Measurements from ENCODE around the gene ASTN2.
A peak's percentile ranks its signal among the peaks of the same experiment; 100 is the strongest.

Gene ASTN2

GRCh38 chr9:116452634-116453033, 962.2 kb downstream of the ASTN2 start:
- DNase-seq (ENCODE audit: low spot score), result no peak

DNA sequence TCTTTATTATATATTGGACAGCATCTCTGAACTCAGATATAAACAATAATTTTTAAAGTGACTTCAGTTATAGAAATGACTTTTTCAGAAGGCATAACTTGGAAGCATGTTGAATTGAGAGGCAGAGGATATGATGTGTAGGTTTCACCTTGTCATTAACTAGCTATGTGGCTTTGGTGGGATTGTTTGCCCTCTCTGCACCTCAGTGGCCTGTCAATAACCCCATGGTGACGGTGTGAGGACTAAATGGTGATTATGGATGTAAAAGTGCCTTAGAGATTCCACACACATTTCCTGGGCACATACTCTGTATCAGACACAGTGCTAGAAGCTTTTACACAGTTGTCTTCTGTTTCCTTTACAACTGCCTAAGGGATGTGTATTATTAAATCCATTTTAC, 962.6 kb downstream of the ASTN2 start:
- no peak for DNase-seq (ENCODE audit: low spot score)

GRCh38 chr9:116451500-116452115, 963.2 kb downstream of the ASTN2 start:
- DNase-seq (ENCODE audit: low spot score), result no peak

DNA sequence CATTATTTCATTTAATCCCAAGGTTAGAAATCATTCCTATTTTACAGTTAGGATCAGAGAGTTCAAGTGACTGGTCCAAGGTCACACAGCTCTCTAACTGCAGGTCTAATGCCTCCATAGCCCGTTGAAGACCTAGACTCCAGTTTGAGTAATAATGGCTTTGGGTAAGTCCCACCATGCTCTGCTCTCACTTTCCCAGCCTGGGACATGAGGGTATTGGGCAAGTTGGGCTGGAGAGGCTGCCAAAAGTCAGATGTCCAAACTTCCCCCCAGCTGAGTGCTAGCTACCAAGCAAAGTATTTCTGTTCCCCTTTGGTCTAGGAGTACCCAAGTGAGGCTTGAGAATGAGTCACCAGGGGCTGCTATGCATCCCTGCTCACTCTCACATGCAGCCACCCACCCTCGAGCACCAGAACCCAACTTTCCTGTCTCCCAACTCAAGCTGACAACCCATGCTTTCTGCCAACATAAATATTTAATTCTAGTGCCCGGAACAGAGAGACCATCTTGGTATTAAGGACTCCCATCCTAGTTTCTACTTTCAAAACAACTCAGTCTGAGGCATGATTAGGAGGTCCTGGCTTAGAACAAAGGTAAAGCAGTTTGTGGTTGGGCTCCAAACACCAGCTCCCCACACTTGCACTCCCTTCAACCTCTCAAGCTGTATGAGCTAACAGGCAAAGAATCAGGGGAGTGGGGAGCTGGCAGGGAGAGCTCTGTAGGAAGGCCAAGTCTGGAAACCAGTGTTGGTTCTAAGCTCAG, 964.3 kb downstream of the ASTN2 start:
- no peak for DNase-seq (ENCODE audit: low spot score)

DNA sequence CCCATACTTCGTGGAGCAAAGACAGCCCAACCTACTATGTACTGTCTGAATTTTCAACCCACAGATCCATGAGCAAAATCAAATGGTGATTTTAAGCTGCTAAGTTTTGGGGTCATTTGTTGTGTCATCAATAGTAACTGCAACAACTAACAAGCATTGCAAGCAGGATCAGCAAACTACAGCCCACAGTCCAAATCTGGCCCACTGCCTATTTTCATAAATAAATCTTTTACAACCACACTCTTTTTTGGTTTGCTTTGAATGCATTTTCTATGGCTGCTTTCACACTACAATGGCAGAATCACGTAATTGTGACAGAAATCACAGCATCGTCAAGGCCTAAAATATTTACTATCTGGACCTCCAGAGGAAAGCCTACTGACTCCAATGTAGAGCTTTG, 964.9 kb downstream of the ASTN2 start:
- DNase-seq (ENCODE audit: low spot score), result no peak

DNA sequence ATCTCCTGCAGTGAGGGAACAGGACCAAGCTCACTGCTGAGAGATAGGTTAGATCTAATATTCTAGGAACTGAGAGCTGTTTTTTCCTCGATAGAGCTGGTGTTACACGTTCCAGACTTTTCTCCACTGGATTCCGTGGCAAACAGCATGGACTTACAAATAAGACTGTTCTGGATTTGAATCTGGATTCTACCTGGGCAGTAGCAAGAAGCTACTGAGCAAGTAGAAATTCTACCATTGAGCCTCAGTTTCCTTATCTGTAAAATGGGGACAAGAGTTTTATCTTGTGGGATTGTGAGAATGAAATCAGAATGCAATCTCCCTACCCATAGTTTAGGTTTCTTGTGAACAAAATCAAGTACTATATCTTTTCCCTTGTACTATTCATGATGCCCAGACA, 966.4 kb downstream of the ASTN2 start:
- DNase-seq (ENCODE audit: low spot score), result no peak

- DNase-seq (ENCODE audit: low spot score), result no peak
These were observed 966.9 kb downstream of the ASTN2 start for GRCh38 chr9:116447934-116448333.

- no peak for DNase-seq (ENCODE audit: low spot score)
These were observed 972.3 kb downstream of the ASTN2 start for GRCh38 chr9:116442528-116442927.

GRCh38 chr9:116437411-116438370, 977.2 kb downstream of the ASTN2 start:
- no peak for DNase-seq (ENCODE audit: low spot score)

DNA sequence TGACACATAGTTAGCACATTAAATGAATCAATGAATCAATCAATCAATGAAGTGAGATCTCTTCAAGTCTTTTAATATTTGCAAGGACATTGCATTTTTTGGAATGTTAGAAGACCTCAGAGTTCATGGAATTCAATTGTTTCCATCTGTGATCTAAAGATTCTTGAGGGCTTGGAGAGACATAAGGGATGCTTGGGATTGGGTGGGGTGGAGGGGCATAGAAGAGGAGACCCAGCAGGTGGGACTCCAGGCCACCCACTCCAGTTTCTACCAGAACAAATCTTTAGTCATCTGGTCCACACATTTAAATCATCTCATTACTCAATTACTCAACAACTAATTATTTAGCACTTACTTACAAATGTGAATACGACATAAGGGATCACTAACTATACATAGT, 978.7 kb downstream of the ASTN2 start:
- no peak for DNase-seq (ENCODE audit: low spot score)

- DNase-seq (ENCODE audit: low spot score), result no peak
These were observed 979.2 kb downstream of the ASTN2 start for GRCh38 chr9:116435706-116436105.

GRCh38 chr9:116434314-116434713, 980.5 kb downstream of the ASTN2 start:
- no peak for DNase-seq (ENCODE audit: low spot score)

- no peak for DNase-seq (ENCODE audit: low spot score)
These were observed 982.8 kb downstream of the ASTN2 start for GRCh38 chr9:116432051-116432450.

DNA sequence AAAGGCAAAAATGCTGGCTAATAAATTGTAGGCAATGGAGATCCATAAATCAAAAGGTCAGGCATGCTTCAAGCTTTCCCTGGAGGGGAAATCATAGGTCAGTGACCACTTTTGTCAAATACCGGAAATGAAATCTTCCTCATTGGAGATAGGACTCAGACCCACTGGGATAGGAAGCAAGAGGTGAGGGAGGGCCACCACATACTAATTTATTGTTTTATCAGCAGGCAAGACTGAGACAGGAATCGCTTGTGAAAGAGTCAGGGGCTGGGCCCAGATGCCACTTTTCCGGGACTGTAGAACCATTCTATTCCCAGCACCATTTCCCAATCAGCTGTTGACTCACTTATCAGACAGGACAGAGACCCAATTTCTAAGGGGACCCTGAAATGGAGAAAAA, 984.0 kb downstream of the ASTN2 start:
- DNase-seq (ENCODE audit: low spot score), result no peak

DNA sequence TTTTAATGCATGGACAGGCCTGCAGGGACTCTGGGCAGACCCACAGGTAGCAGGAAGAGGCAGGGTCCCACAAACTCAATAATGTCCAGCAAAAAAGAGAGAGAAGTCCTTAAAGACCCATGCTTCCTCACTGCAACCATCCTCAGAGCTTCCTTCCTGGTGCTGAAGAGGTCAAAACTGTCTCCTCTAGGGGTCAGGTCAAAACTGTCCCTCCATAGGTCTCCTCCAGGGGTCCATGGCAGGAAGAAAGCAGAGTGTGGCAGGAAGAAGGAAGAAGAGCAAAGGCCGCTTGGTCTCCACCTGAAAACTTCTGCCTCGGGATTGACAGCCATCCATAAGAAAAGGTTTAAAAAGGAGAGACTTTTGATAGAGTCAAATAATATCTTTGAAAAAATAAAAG, 989.6 kb downstream of the ASTN2 start:
- no peak for DNase-seq (ENCODE audit: low spot score)

DNA sequence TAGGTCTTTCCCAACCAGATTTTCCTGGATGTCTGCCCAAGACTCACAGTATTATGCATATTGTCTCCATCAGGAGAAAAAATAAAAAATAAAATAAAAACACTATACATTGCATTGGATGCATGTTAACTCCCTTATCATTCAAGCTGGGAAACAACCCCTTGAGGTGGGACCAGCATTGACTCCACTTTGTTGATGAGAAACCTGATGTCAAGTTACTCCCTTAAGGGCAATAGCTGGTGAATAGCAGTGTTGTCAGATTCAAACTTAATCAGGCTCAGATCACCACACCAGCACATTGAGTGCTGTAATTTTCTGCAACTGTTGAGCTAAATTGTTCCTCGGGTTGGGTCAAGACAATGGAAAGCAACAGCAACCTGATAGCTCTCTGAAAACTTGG, 991.7 kb downstream of the ASTN2 start:
- DNase-seq (ENCODE audit: low spot score), result no peak

- no peak for DNase-seq (ENCODE audit: low spot score)
These were observed 992.5 kb downstream of the ASTN2 start for GRCh38 chr9:116422119-116422979.

DNA sequence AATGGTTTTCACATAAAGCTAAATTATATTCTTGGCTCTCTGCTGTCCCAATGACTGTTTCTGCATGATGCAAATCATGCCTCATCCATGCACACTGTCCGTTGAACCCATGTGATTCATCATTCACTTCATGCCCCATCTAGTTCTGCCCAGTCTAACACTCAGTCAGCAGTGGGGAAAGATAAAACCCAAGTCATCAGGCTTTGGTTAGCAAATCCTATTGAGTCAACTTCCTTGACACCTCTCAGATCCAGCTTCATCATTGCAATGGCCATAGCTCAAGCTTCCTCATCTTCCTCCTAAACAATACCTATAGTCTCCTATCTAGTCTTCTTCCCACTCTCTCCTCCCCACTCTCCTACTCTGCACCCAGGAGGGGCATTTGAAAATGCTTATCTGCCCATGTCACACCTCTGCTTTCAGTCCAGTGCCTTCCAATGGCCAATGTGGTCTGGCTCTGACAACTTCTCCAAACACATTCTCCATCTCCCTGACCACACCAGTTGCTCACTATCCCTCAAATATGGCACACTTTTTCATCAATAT, 993.8 kb downstream of the ASTN2 start:
- DNase-seq (ENCODE audit: low spot score), result no peak

- no peak for DNase-seq (ENCODE audit: low spot score)
These were observed 995.7 kb downstream of the ASTN2 start for GRCh38 chr9:116419181-116419580.

DNA sequence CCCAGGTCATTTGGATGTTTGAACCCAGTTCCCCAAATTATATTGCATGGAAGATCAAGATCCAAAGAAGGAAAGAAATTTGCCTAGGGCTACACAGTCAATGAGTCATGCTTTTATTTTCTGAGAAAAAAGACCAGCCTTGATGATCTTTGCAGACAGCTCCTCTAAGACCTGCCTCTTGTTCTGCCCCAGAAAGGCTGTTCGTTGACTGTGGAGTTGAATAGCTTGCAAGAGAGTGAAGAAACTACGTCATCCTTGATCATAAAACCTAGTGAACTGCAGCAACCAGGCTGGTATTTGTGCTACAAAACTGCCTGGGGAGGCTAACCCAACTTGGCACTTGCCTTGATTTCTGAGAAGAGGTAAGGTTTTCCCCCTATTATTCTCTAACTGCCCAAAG, 997.4 kb downstream of the ASTN2 start:
- DNase-seq (ENCODE audit: low spot score), result peak; percentile 35

DNA sequence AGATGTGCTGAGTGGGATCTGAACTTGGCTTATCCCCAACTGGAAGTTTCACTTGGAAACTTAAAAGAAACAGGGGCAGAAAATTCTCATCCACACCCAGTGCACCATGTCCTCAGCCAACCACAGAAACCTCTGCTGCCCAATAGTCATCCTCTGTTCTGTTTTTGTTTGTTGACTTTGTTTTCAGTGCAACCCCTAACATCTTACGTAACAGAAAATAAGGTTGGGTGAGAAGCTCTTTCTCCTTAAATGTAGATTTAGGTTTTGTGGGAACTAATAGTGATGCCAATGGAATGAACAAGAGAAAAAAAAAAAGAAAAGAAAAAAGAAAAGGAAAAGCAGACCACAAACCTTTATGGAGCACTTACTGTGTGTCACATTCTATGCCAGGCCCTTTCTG, 998.4 kb downstream of the ASTN2 start:
- DNase-seq (ENCODE audit: low spot score), result no peak

DNA sequence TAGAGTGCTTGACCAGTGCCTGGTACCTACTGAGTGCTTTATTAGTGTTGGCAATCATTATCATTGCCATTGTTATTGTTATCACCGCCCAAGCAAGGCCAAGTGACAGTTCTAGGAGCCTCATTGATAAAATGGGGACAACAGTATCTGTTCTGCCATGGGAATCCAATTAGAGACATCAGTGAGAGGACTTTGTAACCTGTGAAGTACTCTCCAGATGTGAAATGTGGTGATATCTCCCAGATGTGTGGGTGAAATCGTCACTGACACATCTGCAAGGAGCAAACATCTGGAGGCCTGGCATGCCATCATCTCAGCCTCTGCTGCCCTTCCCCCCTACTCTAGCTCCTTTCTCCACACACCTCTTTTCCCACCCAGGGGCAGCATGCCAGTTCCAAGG, 1000.5 kb downstream of the ASTN2 start:
- DNase-seq (ENCODE audit: low spot score), result no peak

Data from COLO829 (cell line).